IPS-15b (cell line): ENCODE results near the gene KAZALD1.
"Not testable (repeated sequence)": the region's sequence is repeated elsewhere in the genome, so short reads cannot be mapped to it uniquely, and the experiment has no call there.

Source experiments
- H3K27me3 ChIP-seq: one replicate; pipeline ENCODE4 v1.6.1; 2013; ENCODE audit warnings: low read length; ENCODE audit not compliant: control insufficient read depth, insufficient read depth
- H3K36me3 ChIP-seq: one replicate; pipeline ENCODE4 v1.6.1; 2013; ENCODE audit warnings: low read length; ENCODE audit not compliant: control insufficient read depth, insufficient read depth
- H3K4me1 ChIP-seq: one replicate; pipeline ENCODE4 v1.6.1; 2013; ENCODE audit warnings: mild to moderate bottlenecking, low read length; ENCODE audit not compliant: control insufficient read depth, insufficient read depth
- H3K4me3 ChIP-seq: one replicate; pipeline ENCODE4 v1.5.1; 2013; ENCODE audit warnings: low read depth, low read length
- H3K9ac ChIP-seq: one replicate; pipeline ENCODE4 v1.6.1; 2013; ENCODE audit warnings: low read depth, mild to moderate bottlenecking, low read length
- H3K9me3 ChIP-seq: one replicate; pipeline ENCODE4 v1.6.1; 2013; ENCODE audit warnings: mild to moderate bottlenecking, low read length; ENCODE audit not compliant: control insufficient read depth, insufficient read depth

KAZALD1 gene

GRCh38 chr10:101031796-101032636, 29.8 kb upstream of the KAZALD1 start:
- Histone ChIP-seq H3K9ac (no peak overlapping the region), H3K36me3 (no peaks in the 10 kb centered on the region), H3K4me1 (peaks cover 16% of the 10 kb centered on the region), H3K9me3 (no peaks in the 10 kb centered on the region), H3K4me3 (peak overlapping the region; percentile 82), H3K27me3 (peaks cover 46% of the 10 kb centered on the region)

- H3K4me3 ChIP-seq, result peak overlapping the region; percentile 82
- H3K9ac ChIP-seq, result no peak overlapping the region
- H3K36me3 ChIP-seq, result no peaks in the 10 kb centered on the region
- H3K4me1 ChIP-seq, result peaks cover 14% of the 10 kb centered on the region
- H3K9me3 ChIP-seq, result no peaks in the 10 kb centered on the region
- peaks cover 43% of the 10 kb centered on the region for H3K27me3 ChIP-seq
Measured at GRCh38 chr10:101032637-101033224, 29.1 kb upstream of the KAZALD1 start.

- Histone ChIP-seq H3K4me1 (peaks cover 14% of the 10 kb centered on the region), H3K9me3 (no peaks in the 10 kb centered on the region), H3K9ac (no peak overlapping the region), H3K4me3 (no peak overlapping the region), H3K27me3 (peaks cover 43% of the 10 kb centered on the region), H3K36me3 (no peaks in the 10 kb centered on the region)
Measured at GRCh38 chr10:101033276-101033675, 28.5 kb upstream of the KAZALD1 start.

- H3K4me3 ChIP-seq, H3K9ac ChIP-seq, H3K9me3 ChIP-seq, H3K36me3 ChIP-seq: not testable (repeated sequence)
- Histone ChIP-seq H3K27me3 (peaks cover 47% of the 10 kb centered on the region), H3K4me1 (peaks cover 12% of the 10 kb centered on the region)
Measured at GRCh38 chr10:101034404-101034803, 27.4 kb upstream of the KAZALD1 start.

- Histone ChIP-seq H3K36me3 (no peaks in the 10 kb centered on the region), H3K27me3 (peaks cover 49% of the 10 kb centered on the region), H3K4me3 (no peak overlapping the region), H3K9ac (no peak overlapping the region), H3K9me3 (no peaks in the 10 kb centered on the region), H3K4me1 (peaks cover 8% of the 10 kb centered on the region)
Measured at GRCh38 chr10:101035314-101035713, 26.5 kb upstream of the KAZALD1 start.

GRCh38 chr10:101035916-101036702, 25.7 kb upstream of the KAZALD1 start:
- Histone ChIP-seq H3K4me1 (peaks cover 6% of the 10 kb centered on the region), H3K9me3 (no peaks in the 10 kb centered on the region), H3K4me3 (no peak overlapping the region), H3K36me3 (no peaks in the 10 kb centered on the region), H3K9ac (no peak overlapping the region), H3K27me3 (peaks cover 47% of the 10 kb centered on the region)

- Histone ChIP-seq H3K36me3 (no peaks in the 10 kb centered on the region), H3K4me3 (no peak overlapping the region), H3K27me3 (peaks cover 41% of the 10 kb centered on the region), H3K9ac (no peak overlapping the region), H3K4me1 (peaks cover 6% of the 10 kb centered on the region), H3K9me3 (no peaks in the 10 kb centered on the region)
Measured at GRCh38 chr10:101036726-101037125, 25.1 kb upstream of the KAZALD1 start.

GRCh38 chr10:101038484-101038883, 23.3 kb upstream of the KAZALD1 start:
- Histone ChIP-seq H3K36me3 (no peaks in the 10 kb centered on the region), H3K9me3 (no peaks in the 10 kb centered on the region), H3K27me3 (peaks cover 29% of the 10 kb centered on the region), H3K4me1 (peaks cover 5% of the 10 kb centered on the region), H3K4me3 (no peak overlapping the region), H3K9ac (no peak overlapping the region)

GRCh38 chr10:101040061-101040460, 21.7 kb upstream of the KAZALD1 start:
- no peaks in the 10 kb centered on the region for H3K9me3 ChIP-seq
- H3K27me3 ChIP-seq, result peaks cover 37% of the 10 kb centered on the region
- H3K36me3 ChIP-seq, result no peaks in the 10 kb centered on the region
- H3K4me3 ChIP-seq, result no peak overlapping the region
- no peak overlapping the region for H3K9ac ChIP-seq
- peaks cover 7% of the 10 kb centered on the region for H3K4me1 ChIP-seq

- H3K9ac ChIP-seq, result no peak overlapping the region
- peaks cover 39% of the 10 kb centered on the region for H3K27me3 ChIP-seq
- no peaks in the 10 kb centered on the region for H3K9me3 ChIP-seq
- H3K4me1 ChIP-seq, result peaks cover 7% of the 10 kb centered on the region
- H3K36me3 ChIP-seq, result no peaks in the 10 kb centered on the region
- no peak overlapping the region for H3K4me3 ChIP-seq
Measured at GRCh38 chr10:101040851-101041250, 20.9 kb upstream of the KAZALD1 start.

- H3K4me1 ChIP-seq, result peaks cover 7% of the 10 kb centered on the region
- peaks cover 42% of the 10 kb centered on the region for H3K27me3 ChIP-seq
- H3K9ac ChIP-seq, result no peak overlapping the region
- no peak overlapping the region for H3K4me3 ChIP-seq
- H3K9me3 ChIP-seq, result no peaks in the 10 kb centered on the region
- no peaks in the 10 kb centered on the region for H3K36me3 ChIP-seq
Measured at GRCh38 chr10:101041252-101041761, 20.5 kb upstream of the KAZALD1 start.
